DMS53 treated with DMSO at 0.1 percent for 48 hours (cell line): Measurements from ENCODE around the gene HLA-A.

Experiments used
- DNase-seq: peaks from one replicate; lab custom pipeline; 2025; ENCODE audit not compliant: unreplicated experiment; lab: John Stamatoyannopoulos, UW

The HLA-A gene

GRCh38 chr6:29984232-29984631 is 41.9 kb downstream of the HLA-A start:
- DNase-seq = no peak

GRCh38 chr6:29984992-29985391 is 42.7 kb downstream of the HLA-A start:
- DNase-seq = no peak

GRCh38 chr6:29986179-29986781 is 43.9 kb downstream of the HLA-A start:
- DNase-seq = no peak

- no peak for DNase-seq
Measured at GRCh38 chr6:29989211-29989610, 46.9 kb downstream of the HLA-A start.

- DNase-seq = no peak
Measured at GRCh38 chr6:29990931-29991330, 48.6 kb downstream of the HLA-A start.

- no peak for DNase-seq
Measured at GRCh38 chr6:29992807-29993206, 50.5 kb downstream of the HLA-A start.

- DNase-seq = no peak
Measured at GRCh38 chr6:29994826-29995225, 52.5 kb downstream of the HLA-A start.

GRCh38 chr6:29995340-29995777 is 53.0 kb downstream of the HLA-A start:
- no peak for DNase-seq
